Esophagus (tissue), 2 donors: ENCODE data around the gene YWHAQ. TPM values are rescaled to one million over a fixed set of nuclear protein-coding genes. Genes with fewer than 3 reads are reported as not detected.

Source experiments
- H3K27ac ChIP-seq, 2 donors: one replicate each; pipeline ENCODE4 v1.5.1; 2013; ENCODE audit warnings: low read depth in 2 of 2, mild to moderate bottlenecking in 2 of 2, inconsistent platforms in 1 of 2, low read length in 1 of 2, moderate library complexity in 1 of 2
- H3K27me3 ChIP-seq, 2 donors: one replicate each; pipeline ENCODE4 v1.6.1; 2013; ENCODE audit warnings: low read length in 2 of 2, control low read depth in 1 of 2, mild to moderate bottlenecking in 1 of 2; ENCODE audit not compliant: insufficient read depth in 2 of 2, control insufficient read depth in 1 of 2
- H3K36me3 ChIP-seq, 2 donors: one replicate each; pipeline ENCODE4 v1.6.1; 2013; ENCODE audit warnings: low read length in 1 of 2; ENCODE audit not compliant: control insufficient read depth in 2 of 2, insufficient read depth in 2 of 2
- H3K4me1 ChIP-seq, 2 donors: one replicate each; pipeline ENCODE4 v1.6.1; 2013; ENCODE audit warnings: low read length in 1 of 2; ENCODE audit not compliant: control insufficient read depth in 2 of 2, insufficient read depth in 2 of 2
- H3K4me3 ChIP-seq, 2 donors: one replicate each; pipeline ENCODE4 v1.5.1; 2013; ENCODE audit warnings: low read length in 2 of 2, mild to moderate bottlenecking in 2 of 2, low read depth in 1 of 2, moderate library complexity in 1 of 2
- H3K9me3 ChIP-seq, 2 donors: one replicate each; pipeline ENCODE4 v1.6.1; 2013; ENCODE audit warnings: mild to moderate bottlenecking in 2 of 2, low read depth in 1 of 2, low read length in 1 of 2, moderate library complexity in 1 of 2; ENCODE audit not compliant: control insufficient read depth in 2 of 2, insufficient read depth in 1 of 2
- WGBS, 2 donors: extraction: QIAGEN DNeasy Blood & Tissue Kit; methylation state at CpG; one replicate each; pipeline ENCODE4 v1.1.7; 2013; 5-methylcytosine and 5-hydroxymethylcytosine counted together
- polyA plus RNA-seq, 2 donors: library from polyadenylated mRNA; stranded (reverse); fragments of 200-250 nt; gene quantifications; one replicate each; pipeline ENCODE4 v1.2.3, GENCODE V29; 2013
- donor health status: healthy with polysubstance abuse.
- donor health status: Bipolar disorder and iron deficiency.

Gene YWHAQ
- polyA plus RNA-seq, 2 donors, result 81.5 to 163 TPM

- no peak overlapping the region for H3K4me3 ChIP-seq
- 62 to 68% methylated on average over 3 of the region's 3 CpGs for WGBS, 2 donors
- H3K27ac ChIP-seq, result no peak overlapping the region
- H3K9me3 ChIP-seq, result no peaks in the 10 kb centered on the region
- peaks cover 0 to 4% of the 10 kb centered on the region in 2 donors for H3K4me1 ChIP-seq
- H3K36me3 ChIP-seq, result no peaks in the 10 kb centered on the region
- H3K27me3 ChIP-seq, result no peaks in the 10 kb centered on the region
Measured at GRCh38 chr2:9666306-9666705, 35.5 kb upstream of the YWHAQ start.

- Histone ChIP-seq H3K4me1 (peaks cover 0 to 4% of the 10 kb centered on the region in 2 donors), H3K9me3 (no peaks in the 10 kb centered on the region), H3K27ac (no peak overlapping the region), H3K36me3 (no peaks in the 10 kb centered on the region), H3K4me3 (no peak overlapping the region), H3K27me3 (no peaks in the 10 kb centered on the region)
- 82 to 84% methylated on average over 9 of the region's 9 CpGs for WGBS, 2 donors
Measured at GRCh38 chr2:9665898-9666297, 35.1 kb upstream of the YWHAQ start.

- H3K27me3 ChIP-seq, result no peaks in the 10 kb centered on the region
Measured at GRCh38 chr2:9664365-9664764, 33.6 kb upstream of the YWHAQ start.

GRCh38 chr2:9663008-9663879 is 32.4 kb upstream of the YWHAQ start:
- no peaks in the 10 kb centered on the region for H3K36me3 ChIP-seq
- WGBS, 2 donors, result 78 to 79% methylated on average over 7 of the region's 7 CpGs
- H3K4me3 ChIP-seq, result no peak overlapping the region
- no peak overlapping the region for H3K27ac ChIP-seq
- H3K4me1 ChIP-seq, result no peaks in the 10 kb centered on the region
- H3K27me3 ChIP-seq, result no peaks in the 10 kb centered on the region
- no peaks in the 10 kb centered on the region for H3K9me3 ChIP-seq

More at GRCh38 chr2:9664365-9664764, 33.6 kb upstream of the YWHAQ start:
- no peaks in the 10 kb centered on the region for H3K36me3 ChIP-seq
- H3K4me1 ChIP-seq, result peaks cover 0 to 4% of the 10 kb centered on the region in 2 donors
- no peak overlapping the region for H3K4me3 ChIP-seq
- H3K9me3 ChIP-seq, result no peaks in the 10 kb centered on the region
- 91 to 97% methylated on average over 3 of the region's 3 CpGs for WGBS, 2 donors
- no peak overlapping the region for H3K27ac ChIP-seq

- Histone ChIP-seq H3K36me3 (no peaks in the 10 kb centered on the region), H3K9me3 (no peaks in the 10 kb centered on the region), H3K4me1 (no peaks in the 10 kb centered on the region), H3K4me3 (no peak overlapping the region), H3K27ac (no peak overlapping the region), H3K27me3 (no peaks in the 10 kb centered on the region)
- WGBS, 2 donors, result 70 to 80% methylated on average over 8 of the region's 8 CpGs
Measured at GRCh38 chr2:9661261-9661660, 30.5 kb upstream of the YWHAQ start.

GRCh38 chr2:9660781-9661180 is 30.0 kb upstream of the YWHAQ start:
- Histone ChIP-seq H3K27me3 (no peaks in the 10 kb centered on the region), H3K4me3 (no peak overlapping the region), H3K4me1 (no peaks in the 10 kb centered on the region), H3K36me3 (no peaks in the 10 kb centered on the region), H3K9me3 (no peaks in the 10 kb centered on the region), H3K27ac (no peak overlapping the region)
- WGBS, 2 donors, result 84 to 87% methylated on average over 7 of the region's 7 CpGs

- Histone ChIP-seq H3K9me3 (no peaks in the 10 kb centered on the region), H3K4me3 (no peak overlapping the region), H3K27ac (no peak overlapping the region), H3K4me1 (no peaks in the 10 kb centered on the region), H3K27me3 (no peaks in the 10 kb centered on the region), H3K36me3 (no peaks in the 10 kb centered on the region)
- WGBS, 2 donors, result 89 to 90% methylated on average over 15 of the region's 15 CpGs
Measured at GRCh38 chr2:9660154-9660553, 29.4 kb upstream of the YWHAQ start.

GRCh38 chr2:9658972-9659371 is 28.2 kb upstream of the YWHAQ start:
- Histone ChIP-seq H3K4me1 (no peaks in the 10 kb centered on the region), H3K27ac (no peak overlapping the region), H3K4me3 (no peak overlapping the region), H3K36me3 (no peaks in the 10 kb centered on the region), H3K9me3 (no peaks in the 10 kb centered on the region), H3K27me3 (no peaks in the 10 kb centered on the region)
- 72 to 74% methylated on average over 9 of the region's 9 CpGs for WGBS, 2 donors

- Histone ChIP-seq H3K27ac (no peak overlapping the region), H3K4me1 (no peaks in the 10 kb centered on the region), H3K36me3 (no peaks in the 10 kb centered on the region), H3K4me3 (no peak overlapping the region), H3K27me3 (no peaks in the 10 kb centered on the region), H3K9me3 (no peaks in the 10 kb centered on the region)
- 92 to 94% methylated on average over 6 of the region's 6 CpGs for WGBS, 2 donors
Measured at GRCh38 chr2:9657731-9658130, 26.9 kb upstream of the YWHAQ start.

- Histone ChIP-seq H3K27ac (no peak overlapping the region), H3K9me3 (no peaks in the 10 kb centered on the region), H3K36me3 (no peaks in the 10 kb centered on the region), H3K4me1 (no peaks in the 10 kb centered on the region), H3K27me3 (no peaks in the 10 kb centered on the region), H3K4me3 (no peak overlapping the region)
- WGBS, 2 donors, result 77 to 84% methylated on average over 6 of the region's 6 CpGs
Measured at GRCh38 chr2:9657083-9657482, 26.3 kb upstream of the YWHAQ start.
